ENCODE results near the gene PARP6. TPM values are rescaled to one million over a fixed set of nuclear protein-coding genes. Genes with fewer than 3 reads are reported as not detected.

The PARP6 gene
- polyA plus RNA-seq, 1 of the 3 experiments (the other 2 are of a cell fraction): 57.7 TPM

DNA sequence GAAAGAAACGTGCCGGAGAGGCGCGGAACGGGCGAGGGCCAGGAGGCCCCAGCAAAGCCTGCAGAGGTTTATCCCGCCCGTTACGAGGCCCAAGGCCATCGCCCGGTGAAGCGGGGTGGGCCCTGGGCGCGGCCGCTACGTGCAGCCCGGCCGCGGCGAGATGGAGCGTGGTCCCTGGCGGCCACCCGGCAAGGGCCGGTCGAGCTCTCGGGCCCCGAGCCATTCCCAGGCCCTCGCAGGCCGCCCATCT, 42.5 kb downstream of the PARP6 start:
- TF ChIP-seq RXRA (IDR thresholded peaks at IDR 0.05; ENCODE audit: borderline replicate concordance, low read depth) (no peak), PBX3 (IDR thresholded peaks at IDR 0.05) (no peak), TCF12 (IDR thresholded peaks at IDR 0.05) (no peak), RAD21 (IDR thresholded peaks at IDR 0.05; ENCODE audit: low read length) (no peak), FOXM1 (IDR thresholded peaks at IDR 0.05; ENCODE audit: low read depth) (no peak), SIN3A (IDR thresholded peaks at IDR 0.05; ENCODE audit: borderline replicate concordance, low read depth, low read length) (no peak), FOSL2 (IDR thresholded peaks at IDR 0.05; ENCODE audit: borderline replicate concordance, low read depth) (no peak), CHD2 (IDR thresholded peaks at IDR 0.05; ENCODE audit: low read length, partially characterized antibody) (no peak), MXI1 (IDR thresholded peaks at IDR 0.05; ENCODE audit: low read depth, low read length) (no peak), GABPA (IDR thresholded peaks at IDR 0.05; ENCODE audit: low read depth) (no peak), MAX (IDR thresholded peaks at IDR 0.05; ENCODE audit: low read depth) (no peak), JUND (IDR thresholded peaks at IDR 0.05) (no peak), SMC3 (IDR thresholded peaks at IDR 0.05; ENCODE audit: low read depth, low read length) (no peak), YY1 (IDR thresholded peaks at IDR 0.05; ENCODE audit: low read depth) (no peak), RCOR1 (IDR thresholded peaks at IDR 0.05; ENCODE audit: low read length) (no peak)
- TF ChIP-seq, protein P1, sequence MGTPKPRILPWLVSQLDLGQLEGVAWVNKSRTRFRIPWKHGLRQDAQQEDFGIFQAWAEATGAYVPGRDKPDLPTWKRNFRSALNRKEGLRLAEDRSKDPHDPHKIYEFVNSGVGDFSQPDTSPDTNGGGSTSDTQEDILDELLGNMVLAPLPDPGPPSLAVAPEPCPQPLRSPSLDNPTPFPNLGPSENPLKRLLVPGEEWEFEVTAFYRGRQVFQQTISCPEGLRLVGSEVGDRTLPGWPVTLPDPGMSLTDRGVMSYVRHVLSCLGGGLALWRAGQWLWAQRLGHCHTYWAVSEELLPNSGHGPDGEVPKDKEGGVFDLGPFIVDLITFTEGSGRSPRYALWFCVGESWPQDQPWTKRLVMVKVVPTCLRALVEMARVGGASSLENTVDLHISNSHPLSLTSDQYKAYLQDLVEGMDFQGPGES (IDR thresholded peaks at IDR 0.05; ENCODE audit: low read depth, low read length): no peak
- Histone ChIP-seq H3K27ac (ENCODE audit: low read depth in 2 of 2, low read length in 1 of 2) (peak overlapping the region; percentile 89 to 96), H3K9me3 (no peaks in the 10 kb centered on the region), H3K36me3 (replicated peaks in 1 of 2; ENCODE audit: control insufficient read depth in 1 of 2, insufficient read depth in 2 of 2, low read length in 1 of 2) (peaks cover 7 to 19% of the 10 kb centered on the region in 2 experiments), H3K4me2 (peak overlapping the region; percentile 93), H3K9me2 (no peaks in the 10 kb centered on the region), H3K9ac (peak overlapping the region; percentile 96), H3F3A (replicated peaks; ENCODE audit: insufficient read depth) (peaks cover 62% of the 10 kb centered on the region), H3K4me1 (ENCODE audit: control insufficient read depth in 1 of 2, insufficient read depth in 2 of 2, low read depth in 1 of 2, low read length in 1 of 2) (peaks cover 26 to 40% of the 10 kb centered on the region in 2 experiments), H3K4me3 (ENCODE audit: low read depth in 2 of 2, low read length in 1 of 2) (peak overlapping the region; percentile 88 to 90), H3K27me3 (ENCODE audit: insufficient read depth) (no peaks in the 10 kb centered on the region), H3K79me2 (ENCODE audit: insufficient read depth) (peaks cover 81% of the 10 kb centered on the region), H4K20me1 (ENCODE audit: insufficient read depth) (peaks cover 47% of the 10 kb centered on the region), H2AFZ (ENCODE audit: low read depth) (no peak overlapping the region)
- DNase-seq: no peak
- ChIA-PET POLR2A (interaction anchor here (0.6 to 3.3 kb wide), 8 partner anchors 9 to 86 kb away, joined by 3 to 28 read pairs (median 8); partner anchors contain the start of gene GRAMD2A), CTCF (interaction anchor here (3.5 kb wide), 1 partner anchor 31 kb away, joined by 23 read pairs; no protein-coding TSS in a partner anchor)
- WGBS (ENCODE audit: low lambda C conversion rate): 2% methylated on average over 18 of the region's 29 CpGs

Measured in SK-N-SH (cell line).